Mesodermal cell (in vitro differentiated cells): ENCODE data around the gene LPAR1.
A peak's percentile ranks its signal among the peaks of the same experiment; 100 is the strongest.

Experiments
- H3K27ac ChIP-seq: 2 replicates; pipeline ENCODE4 v1.7.0; 2013; ENCODE audit warnings: mild to moderate bottlenecking, low read depth, low read length, moderate library complexity; ENCODE audit not compliant: severe bottlenecking
- H3K36me3 ChIP-seq: 2 replicates; pipeline ENCODE4 v1.7.1; 2013; ENCODE audit warnings: mild to moderate bottlenecking, low read length, moderate library complexity; ENCODE audit not compliant: control insufficient read depth, insufficient read depth
- H3K4me1 ChIP-seq: one replicate; pipeline ENCODE4 v1.7.1; 2013; ENCODE audit warnings: mild to moderate bottlenecking, low read length; ENCODE audit not compliant: insufficient read depth, control insufficient read depth, poor library complexity, severe bottlenecking
- H3K4me3 ChIP-seq: 2 replicates; pipeline ENCODE4 v1.7.0; 2013; ENCODE audit warnings: low read length, control low read depth, mild to moderate bottlenecking; ENCODE audit not compliant: insufficient read depth, poor library complexity, severe bottlenecking; ENCODE audit errors: extremely low read depth
- H3K9me3 ChIP-seq: 2 replicates; pipeline ENCODE4 v1.7.1; 2013; ENCODE audit warnings: mild to moderate bottlenecking, low read length, moderate library complexity; ENCODE audit not compliant: control insufficient read depth
- whole genome bisulfite sequencing, 2 experiments: methylation state at CpG; one replicate each; pipeline ENCODE4 v1.1.5; 2013; ENCODE audit warnings: missing lambda C conversion rate in 2 of 2; ENCODE audit not compliant: insufficient coverage in 2 of 2; 5-methylcytosine and 5-hydroxymethylcytosine counted together

The LPAR1 gene

GRCh38 chr9:111037708-111038330 is 451 bp downstream of the LPAR1 start:
- Histone ChIP-seq H3K9me3 (no peaks in the 10 kb centered on the region), H3K4me1 (peaks cover 8% of the 10 kb centered on the region), H3K27ac (no peak overlapping the region), H3K36me3 (no peaks in the 10 kb centered on the region), H3K4me3 (peak overlapping the region; percentile 64)
- 0% methylated on average over 8 to 43 of the region's 83 CpGs for WGBS, 2 experiments

- H3K4me3 ChIP-seq, result peak overlapping the region; percentile 64
- no peaks in the 10 kb centered on the region for H3K9me3 ChIP-seq
- peaks cover 8% of the 10 kb centered on the region for H3K4me1 ChIP-seq
- H3K27ac ChIP-seq, result no peak overlapping the region
- H3K36me3 ChIP-seq, result no peaks in the 10 kb centered on the region
- WGBS, 2 experiments, result 3 to 5% methylated on average over 3 to 13 of the region's 13 CpGs
Measured at GRCh38 chr9:111037356-111037707, 938 bp downstream of the LPAR1 start.

- H3K9me3 ChIP-seq, result no peaks in the 10 kb centered on the region
- WGBS, 2 experiments, result 26 to 28% methylated on average over 4 to 6 of the region's 8 CpGs
- H3K27ac ChIP-seq, result no peak overlapping the region
- peak overlapping the region; percentile 64 for H3K4me3 ChIP-seq
- H3K36me3 ChIP-seq, result no peaks in the 10 kb centered on the region
- H3K4me1 ChIP-seq, result peaks cover 8% of the 10 kb centered on the region
Measured at GRCh38 chr9:111036946-111037345, 1.3 kb downstream of the LPAR1 start.

GRCh38 chr9:111036429-111036789 is 1.9 kb downstream of the LPAR1 start:
- no peak overlapping the region for H3K27ac ChIP-seq
- WGBS, 2 experiments, result 2 to 5% methylated on average over 10 to 13 of the region's 15 CpGs
- peak overlapping the region; percentile 64 for H3K4me3 ChIP-seq

GRCh38 chr9:111035543-111036428 is 2.5 kb downstream of the LPAR1 start:
- 71% methylated on average over 1 of the region's 3 CpGs; no CpG with 5 or more reads in 1 of the 2 experiments for WGBS, 2 experiments
- no peak overlapping the region for H3K4me3 ChIP-seq
- H3K9me3 ChIP-seq, result no peaks in the 10 kb centered on the region
- no peaks in the 10 kb centered on the region for H3K36me3 ChIP-seq
- H3K27ac ChIP-seq, result no peak overlapping the region
- H3K4me1 ChIP-seq, result peaks cover 5% of the 10 kb centered on the region

More at GRCh38 chr9:111036429-111036789, 1.9 kb downstream of the LPAR1 start:
- Histone ChIP-seq H3K4me1 (peaks cover 5% of the 10 kb centered on the region), H3K36me3 (no peaks in the 10 kb centered on the region), H3K9me3 (no peaks in the 10 kb centered on the region)

GRCh38 chr9:111034898-111035539 is 3.3 kb downstream of the LPAR1 start:
- Histone ChIP-seq H3K4me1 (peaks cover 5% of the 10 kb centered on the region), H3K4me3 (no peak overlapping the region), H3K36me3 (no peaks in the 10 kb centered on the region), H3K27ac (no peak overlapping the region), H3K9me3 (no peaks in the 10 kb centered on the region)
- WGBS, 2 experiments, result 90 to 92% methylated on average over 6 of the region's 9 CpGs

- Histone ChIP-seq H3K4me1 (peaks cover 5% of the 10 kb centered on the region), H3K36me3 (no peaks in the 10 kb centered on the region), H3K9me3 (no peaks in the 10 kb centered on the region), H3K4me3 (no peak overlapping the region), H3K27ac (no peak overlapping the region)
- 92 to 97% methylated on average over 4 to 5 of the region's 6 CpGs for WGBS, 2 experiments
Measured at GRCh38 chr9:111034170-111034897, 3.9 kb downstream of the LPAR1 start.

- Histone ChIP-seq H3K36me3 (no peaks in the 10 kb centered on the region), H3K4me3 (no peak overlapping the region), H3K9me3 (no peaks in the 10 kb centered on the region), H3K27ac (no peak overlapping the region), H3K4me1 (peaks cover 4% of the 10 kb centered on the region)
- WGBS, 2 experiments, result 82 to 87% methylated on average over 5 of the region's 5 CpGs
Measured at GRCh38 chr9:111030492-111030891, 7.8 kb downstream of the LPAR1 start.

- H3K4me1 ChIP-seq, result no peaks in the 10 kb centered on the region
- no peak overlapping the region for H3K27ac ChIP-seq
- no peak overlapping the region for H3K4me3 ChIP-seq
- 92 to 94% methylated on average over 4 of the region's 4 CpGs for WGBS, 2 experiments
- no peaks in the 10 kb centered on the region for H3K36me3 ChIP-seq
- H3K9me3 ChIP-seq, result no peaks in the 10 kb centered on the region
Measured at GRCh38 chr9:111029260-111029659, 9.0 kb downstream of the LPAR1 start.

- Histone ChIP-seq H3K4me3 (no peak overlapping the region), H3K27ac (no peak overlapping the region), H3K4me1 (no peaks in the 10 kb centered on the region), H3K36me3 (no peaks in the 10 kb centered on the region), H3K9me3 (no peaks in the 10 kb centered on the region)
- WGBS, 2 experiments, result no CpG with 5 or more reads among the region's 2 CpGs
Measured at GRCh38 chr9:111027798-111028197, 10.5 kb downstream of the LPAR1 start.
